ENCODE results near the gene CITED1. TPM values are rescaled to one million over a fixed set of nuclear protein-coding genes. Genes with fewer than 3 reads are reported as not detected.

Gene CITED1, protein sequence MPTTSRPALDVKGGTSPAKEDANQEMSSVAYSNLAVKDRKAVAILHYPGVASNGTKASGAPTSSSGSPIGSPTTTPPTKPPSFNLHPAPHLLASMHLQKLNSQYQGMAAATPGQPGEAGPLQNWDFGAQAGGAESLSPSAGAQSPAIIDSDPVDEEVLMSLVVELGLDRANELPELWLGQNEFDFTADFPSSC
- total RNA-seq (ENCODE audit: low replicate concordance), result 0.23 TPM in 1 of 2 replicates, not detected in the other

DNA sequence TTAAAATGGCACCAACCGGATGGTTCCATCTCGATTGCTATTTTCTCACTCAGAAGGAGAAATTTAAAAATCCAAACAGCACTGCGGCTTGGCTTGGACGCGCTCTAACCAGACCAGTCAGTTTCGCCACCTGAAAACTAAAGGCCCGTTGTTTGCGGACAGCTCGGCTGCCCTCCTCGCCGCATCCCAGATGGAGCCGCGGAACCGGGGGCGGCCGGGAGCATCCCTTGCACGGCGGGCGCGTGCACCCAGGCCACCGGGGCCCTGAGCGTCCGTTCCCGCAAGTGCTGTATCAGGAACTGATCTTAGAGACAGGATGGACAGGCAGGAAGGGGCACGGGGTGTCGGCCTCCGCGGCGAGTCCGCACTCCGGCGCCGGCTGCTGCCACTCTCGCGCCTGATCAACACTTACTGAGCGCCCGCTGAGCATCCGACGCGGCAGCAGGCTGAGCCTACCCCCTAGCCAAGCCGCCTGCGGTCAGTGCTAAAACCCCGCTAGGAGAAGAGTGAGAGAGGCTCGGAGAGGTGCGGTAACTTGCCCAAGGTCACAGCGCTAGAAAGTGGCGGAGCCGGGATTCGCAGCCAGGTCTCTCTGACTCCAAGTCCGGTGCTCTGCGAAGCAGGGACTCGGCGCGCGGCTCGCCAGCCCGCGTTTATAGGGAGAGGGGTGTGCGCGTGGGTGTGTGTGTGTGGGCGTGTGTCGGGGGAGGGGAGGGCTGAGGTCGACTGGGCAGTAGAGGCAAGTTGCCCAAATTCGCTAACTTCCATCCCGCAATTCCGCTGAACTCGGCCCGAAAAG is at the start of gene CITED1:
CITED1 (minus strand) TSS at position 629 of the 799 bp plus-strand sequence. CDS start 3,045 bp downstream, outside the sequence.

Other genes starting within 250 kb of the CITED1 start
- gene RTL5, start 174.0 kb downstream of the CITED1 start, total RNA-seq (ENCODE audit: low replicate concordance), result 0.83 and 3.3 TPM in 2 replicates
- 9.1 and 12.0 TPM in 2 replicates for gene PIN4, start 124.2 kb downstream of the CITED1 start, total RNA-seq (ENCODE audit: low replicate concordance)
- gene ERCC6L, start 66.9 kb downstream of the CITED1 start, total RNA-seq (ENCODE audit: low replicate concordance), result 0.83 TPM in 1 of 2 replicates, not detected in the other
- gene RPS4X, start 28.7 kb downstream of the CITED1 start, total RNA-seq (ENCODE audit: low replicate concordance), result 784 and 1,407 TPM in 2 replicates